RWPE2 (cell line): ENCODE measurements around the gene PHLDB3.
A peak's percentile ranks its signal among the peaks of the same experiment; 100 is the strongest.

Experiments
- ATAC-seq: fragments of 200-7000 bp; cut with Tn5 transposase; 3 replicates; pipeline ENCODE4 v1.9.1; 2021; ENCODE audit warnings: low read depth
- DNase-seq: peaks from one replicate; pipeline ENCODE4 v3.0.0-alpha.2; 2020; ENCODE audit warnings: low spot score
- H3K27ac ChIP-seq: fragments of 450-650 bp; 2 replicates; pipeline ENCODE4 v1.5.1; 2017; ENCODE audit warnings: mild to moderate bottlenecking; ENCODE audit not compliant: poor library complexity, severe bottlenecking
- H3K27me3 ChIP-seq: fragments of 250-450 bp; sonication (Bioruptor Pico); 2 replicates; pipeline ENCODE4 v1.5.1; 2021; ENCODE audit warnings: mild to moderate bottlenecking, moderate library complexity; ENCODE audit not compliant: insufficient read depth, poor library complexity, severe bottlenecking
- H3K36me3 ChIP-seq: fragments of 250-450 bp; sonication (Bioruptor Pico); 2 replicates; pipeline ENCODE4 v1.5.1; 2020; ENCODE audit warnings: low read depth, mild to moderate bottlenecking, moderate library complexity
- H3K4me1 ChIP-seq: fragments of 250-450 bp; sonication (Bioruptor Pico); 2 replicates; pipeline ENCODE4 v1.5.1; 2021; ENCODE audit warnings: mild to moderate bottlenecking, moderate library complexity; ENCODE audit not compliant: insufficient read depth, poor library complexity, severe bottlenecking
- H3K4me3 ChIP-seq: fragments of 250-450 bp; sonication (Bioruptor Pico); 2 replicates; pipeline ENCODE4 v1.5.1; 2021; ENCODE audit warnings: mild to moderate bottlenecking, moderate library complexity; ENCODE audit not compliant: severe bottlenecking
- H3K9me3 ChIP-seq: fragments of 250-450 bp; sonication (Bioruptor Pico); 2 replicates; pipeline ENCODE4 v1.5.1; 2021; ENCODE audit warnings: mild to moderate bottlenecking, moderate library complexity; ENCODE audit not compliant: severe bottlenecking
- TF ChIP-seq, protein P1 (sequence below): fragments of 450-650 bp; IDR thresholded peaks from one replicate; pipeline ENCODE4 v1.5.1; 2017; ENCODE audit warnings: mild to moderate bottlenecking, moderate library complexity; ENCODE audit not compliant: poor library complexity, severe bottlenecking

The PHLDB3 gene

GRCh38 chr19:43467276-43467675 is 37.3 kb downstream of the PHLDB3 start:
- no peaks in the 10 kb centered on the region for H3K36me3 ChIP-seq
- no peak for ATAC-seq
- H3K4me1 ChIP-seq, result peaks cover 22% of the 10 kb centered on the region
- no peaks in the 10 kb centered on the region for H3K9me3 ChIP-seq
- peak overlapping the region; percentile 50 for H3K27ac ChIP-seq
- no peak overlapping the region for H3K4me3 ChIP-seq
- no peaks in the 10 kb centered on the region for H3K27me3 ChIP-seq
- no peak for DNase-seq
- TF ChIP-seq, protein P1, sequence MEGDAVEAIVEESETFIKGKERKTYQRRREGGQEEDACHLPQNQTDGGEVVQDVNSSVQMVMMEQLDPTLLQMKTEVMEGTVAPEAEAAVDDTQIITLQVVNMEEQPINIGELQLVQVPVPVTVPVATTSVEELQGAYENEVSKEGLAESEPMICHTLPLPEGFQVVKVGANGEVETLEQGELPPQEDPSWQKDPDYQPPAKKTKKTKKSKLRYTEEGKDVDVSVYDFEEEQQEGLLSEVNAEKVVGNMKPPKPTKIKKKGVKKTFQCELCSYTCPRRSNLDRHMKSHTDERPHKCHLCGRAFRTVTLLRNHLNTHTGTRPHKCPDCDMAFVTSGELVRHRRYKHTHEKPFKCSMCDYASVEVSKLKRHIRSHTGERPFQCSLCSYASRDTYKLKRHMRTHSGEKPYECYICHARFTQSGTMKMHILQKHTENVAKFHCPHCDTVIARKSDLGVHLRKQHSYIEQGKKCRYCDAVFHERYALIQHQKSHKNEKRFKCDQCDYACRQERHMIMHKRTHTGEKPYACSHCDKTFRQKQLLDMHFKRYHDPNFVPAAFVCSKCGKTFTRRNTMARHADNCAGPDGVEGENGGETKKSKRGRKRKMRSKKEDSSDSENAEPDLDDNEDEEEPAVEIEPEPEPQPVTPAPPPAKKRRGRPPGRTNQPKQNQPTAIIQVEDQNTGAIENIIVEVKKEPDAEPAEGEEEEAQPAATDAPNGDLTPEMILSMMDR, result no peak

GRCh38 chr19:43466793-43467192 is 37.8 kb downstream of the PHLDB3 start:
- H3K36me3 ChIP-seq, result no peaks in the 10 kb centered on the region
- H3K27me3 ChIP-seq, result no peaks in the 10 kb centered on the region
- DNase-seq (no peak), ATAC-seq (no peak)
- no peak overlapping the region for H3K4me3 ChIP-seq
- peaks cover 22% of the 10 kb centered on the region for H3K4me1 ChIP-seq
- H3K27ac ChIP-seq, result peak overlapping the region; percentile 50
- TF ChIP-seq, protein P1, result no peak
- no peaks in the 10 kb centered on the region for H3K9me3 ChIP-seq

DNA sequence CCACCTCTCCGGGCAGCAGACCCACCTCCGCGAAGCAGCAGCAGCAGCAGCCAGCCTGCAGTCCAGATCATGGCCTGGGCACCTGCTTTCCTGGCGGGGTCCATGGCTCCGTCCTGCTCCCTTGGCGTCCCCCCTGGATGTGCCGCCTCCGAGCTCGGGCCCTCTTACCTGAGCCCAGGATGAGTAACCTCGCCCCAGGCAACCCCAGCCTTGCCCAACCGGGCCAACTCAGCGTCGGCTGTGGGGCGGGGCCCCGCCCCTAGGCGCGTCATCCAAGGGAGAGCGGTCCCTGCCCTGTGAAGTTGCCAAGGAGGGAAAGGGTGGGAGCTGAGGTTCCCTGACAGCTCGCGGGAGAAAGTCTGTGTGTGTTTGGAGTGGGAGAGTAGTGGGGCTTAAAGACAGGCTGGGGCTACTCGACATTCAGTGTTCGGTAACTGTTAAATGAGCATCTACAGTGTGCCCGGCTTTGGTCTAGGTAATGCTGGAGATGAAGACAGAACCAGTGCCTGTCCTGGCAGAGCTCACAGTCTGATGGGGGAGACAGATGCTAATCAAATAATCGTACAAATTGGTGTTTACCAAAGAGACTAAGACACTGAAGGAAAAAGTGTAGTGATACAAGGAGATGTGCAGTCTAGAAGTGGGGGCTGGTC is 39.0 kb downstream of the PHLDB3 start, which contains the start of gene LYPD3:
Gene LYPD3 (minus strand): TSS at position 141 of the 653 bp plus-strand sequence. CDS start 37 bp downstream, at position 104.
- peaks cover 22% of the 10 kb centered on the region for H3K4me1 ChIP-seq
- ATAC-seq, result peak; percentile 66
- peak within 1 kb of the TSS; percentile 52 for H3K4me3 ChIP-seq
- H3K27me3 ChIP-seq, result no peaks in the 10 kb centered on the region
- TF ChIP-seq, protein P1, result no peak
- no peaks in the 10 kb centered on the region for H3K36me3 ChIP-seq
- no peaks in the 10 kb centered on the region for H3K9me3 ChIP-seq
- H3K27ac ChIP-seq, result peak within 1 kb of the TSS; percentile 43
- peak; percentile 97 for DNase-seq

DNA sequence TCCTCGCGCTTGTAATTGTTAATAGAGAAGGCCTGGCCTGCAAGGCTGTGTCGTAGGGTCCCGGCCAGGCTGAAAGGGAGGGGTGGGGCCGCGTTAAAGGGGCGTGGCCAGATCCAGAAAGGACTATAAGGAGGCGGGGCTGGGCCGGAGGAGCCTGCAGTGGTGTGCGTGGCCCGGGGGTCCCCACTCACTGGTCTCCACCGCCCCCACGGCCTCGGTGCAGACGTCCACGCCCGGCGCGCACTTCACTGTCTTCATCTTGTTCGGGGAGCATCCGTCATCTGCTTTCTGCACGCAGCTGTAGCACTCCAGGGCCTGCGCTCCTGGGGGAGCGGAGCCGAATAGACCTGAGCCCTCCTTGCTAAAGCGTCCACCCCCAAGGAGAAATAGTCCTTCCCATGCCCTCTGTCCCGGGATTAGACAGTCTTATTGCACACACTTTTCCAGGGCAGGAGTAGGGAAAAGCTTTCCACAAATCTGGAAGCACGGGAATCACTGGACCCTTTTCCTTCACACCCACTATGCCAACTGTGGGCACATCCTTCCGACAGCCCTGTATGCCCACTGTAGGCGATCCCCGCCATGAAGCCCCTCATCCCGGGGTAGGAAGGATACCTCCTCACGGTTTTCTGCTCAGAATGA is 40.3 kb downstream of the PHLDB3 start:
- no peaks in the 10 kb centered on the region for H3K36me3 ChIP-seq
- peaks cover 22% of the 10 kb centered on the region for H3K4me1 ChIP-seq
- peak overlapping the region; percentile 52 for H3K4me3 ChIP-seq
- TF ChIP-seq, protein P1, result no peak
- DNase-seq, result no peak
- ATAC-seq, result peak; percentile 35
- H3K27ac ChIP-seq, result peak overlapping the region; percentile 43
- H3K9me3 ChIP-seq, result no peaks in the 10 kb centered on the region
- no peaks in the 10 kb centered on the region for H3K27me3 ChIP-seq
